GM18867 (cell line): ENCODE data around the gene TTC21B.

Experiments used
- ATAC-seq: cut with Tn5 transposase; IDR thresholded peaks from one replicate; pipeline ENCODE4 v1.9.1; 2021; ENCODE audit warnings: mild to moderate bottlenecking, moderate library complexity; ENCODE audit not compliant: unreplicated experiment

Gene TTC21B

DNA sequence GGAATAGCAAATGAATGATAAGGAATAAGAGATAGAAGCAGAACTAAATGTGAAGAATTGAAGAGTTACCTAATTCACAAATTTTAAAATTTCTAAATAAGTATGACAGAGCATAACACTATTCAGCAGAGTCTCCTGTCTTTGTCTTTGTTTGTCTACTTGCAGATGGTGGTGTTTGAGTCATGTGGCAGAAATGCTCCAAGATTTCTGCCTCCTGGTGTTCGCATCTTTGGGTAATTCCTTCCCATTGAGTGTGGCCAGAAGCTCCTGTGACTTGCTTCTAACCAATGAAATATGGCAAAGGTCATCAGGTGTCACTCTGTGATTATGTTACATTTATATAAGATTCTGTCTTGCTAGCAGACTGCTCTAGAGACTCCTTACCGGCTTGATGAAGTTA is 114.0 kb downstream of the TTC21B start:
- ATAC-seq: no peak

DNA sequence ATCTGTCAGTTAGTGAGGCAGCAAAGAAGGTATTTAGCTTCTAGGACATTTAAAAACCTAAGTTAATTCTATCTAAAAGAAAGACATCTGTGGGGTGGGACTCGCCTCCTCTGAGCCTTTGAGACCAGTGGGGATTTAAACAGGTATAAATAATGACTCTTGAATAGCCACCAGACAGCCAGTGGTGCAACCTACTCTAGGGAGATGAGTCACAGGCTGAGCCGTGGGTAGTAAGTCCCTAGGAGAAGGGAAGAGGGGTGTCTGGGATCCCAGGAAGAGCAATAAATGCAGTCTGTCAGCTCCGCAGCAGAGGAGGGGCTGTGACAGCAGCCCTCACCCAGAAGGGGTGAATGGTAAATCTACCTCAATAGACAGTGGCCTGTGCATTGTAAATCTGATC is 116.5 kb downstream of the TTC21B start:
- ATAC-seq: no peak

DNA sequence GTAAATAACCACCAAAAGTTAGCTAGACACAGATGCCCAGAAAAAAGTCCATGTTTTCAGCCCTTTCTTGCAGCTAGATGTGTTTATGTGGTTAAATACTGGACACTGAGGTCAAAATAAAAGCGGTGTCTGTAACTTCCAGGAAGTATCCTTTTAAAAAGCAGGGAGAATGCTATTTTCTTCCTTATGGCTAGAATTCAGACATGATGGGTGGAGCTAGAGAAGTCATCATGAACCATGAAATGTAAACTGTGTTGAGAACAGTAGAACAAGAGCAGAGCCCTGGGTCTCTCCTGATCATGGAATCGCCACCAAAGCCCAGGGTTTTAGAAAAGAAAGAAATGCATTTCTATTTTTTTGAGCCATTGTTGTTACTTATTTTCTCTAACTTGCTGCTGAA is 118.2 kb downstream of the TTC21B start:
- ATAC-seq: no peak

GRCh38 chr2:165833156-165833555 is 120.4 kb downstream of the TTC21B start:
- ATAC-seq: no peak

DNA sequence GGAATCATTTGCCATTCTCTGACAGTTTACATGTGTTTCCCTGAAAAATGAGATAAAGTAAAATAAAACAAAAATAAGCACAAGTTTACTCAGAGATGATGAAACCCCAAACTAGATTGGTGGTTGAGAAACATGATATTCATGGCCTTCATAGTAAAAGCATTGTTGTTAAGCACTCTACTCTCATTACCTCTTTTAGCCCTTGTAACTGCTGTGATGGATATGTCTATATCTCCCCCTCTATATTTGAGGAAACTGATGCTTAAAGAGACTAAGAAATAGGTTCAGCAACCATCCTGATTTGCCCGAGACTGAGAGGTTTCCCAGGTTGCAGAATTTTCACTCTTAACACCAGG is 125.7 kb downstream of the TTC21B start:
- ATAC-seq: no peak

GRCh38 chr2:165827016-165827920 is 126.3 kb downstream of the TTC21B start:
- no peak for ATAC-seq

DNA sequence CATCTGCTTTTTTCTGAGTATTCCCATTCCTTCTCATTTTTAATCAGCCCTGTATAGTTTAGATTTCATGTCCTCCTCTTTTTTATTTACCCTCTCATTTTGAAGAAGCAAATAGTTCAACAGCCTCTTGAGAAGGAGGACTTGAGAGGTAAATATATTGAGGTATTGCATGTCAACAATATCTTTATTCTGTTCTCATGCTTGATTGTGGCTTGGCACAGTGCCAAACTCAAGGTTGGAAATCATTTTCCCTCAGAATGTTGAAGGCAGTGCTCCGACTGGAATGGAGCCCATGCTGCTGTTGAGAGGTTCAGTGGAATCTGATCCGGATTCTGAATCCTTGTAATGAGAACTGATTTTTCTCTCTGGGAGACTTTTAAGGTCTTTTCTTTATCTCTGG is 128.5 kb downstream of the TTC21B start:
- ATAC-seq: no peak
